ENCODE measurements around the gene HOXD9.

HOXD9 gene

DNA sequence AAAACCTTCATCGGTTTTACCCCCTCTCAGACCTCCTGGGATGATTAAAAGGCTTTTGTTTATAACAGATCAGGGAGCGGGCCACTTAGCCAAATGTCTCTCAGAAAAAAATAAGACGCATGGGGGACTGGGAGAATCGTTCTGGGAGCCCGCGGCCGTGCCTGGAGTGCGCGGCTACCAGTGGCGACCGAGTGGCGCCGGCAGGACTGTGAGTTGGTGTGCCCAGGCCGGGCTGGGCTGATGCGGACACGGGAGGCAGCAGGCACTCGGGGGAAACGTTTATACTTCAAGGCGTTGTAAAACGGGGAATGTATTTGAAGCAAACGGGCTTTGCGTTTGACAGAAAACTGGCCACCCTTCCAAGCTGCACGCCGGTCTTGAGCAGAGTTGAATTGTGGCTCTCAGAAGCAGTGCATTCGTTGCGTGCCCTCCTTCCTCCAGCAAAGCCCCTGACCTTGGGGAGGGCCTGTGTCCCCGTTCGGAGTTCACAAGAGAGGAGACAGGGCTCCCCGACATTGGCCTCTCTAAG, 10.6 kb upstream of the HOXD9 start:
- DNase-seq: no peak

DNA sequence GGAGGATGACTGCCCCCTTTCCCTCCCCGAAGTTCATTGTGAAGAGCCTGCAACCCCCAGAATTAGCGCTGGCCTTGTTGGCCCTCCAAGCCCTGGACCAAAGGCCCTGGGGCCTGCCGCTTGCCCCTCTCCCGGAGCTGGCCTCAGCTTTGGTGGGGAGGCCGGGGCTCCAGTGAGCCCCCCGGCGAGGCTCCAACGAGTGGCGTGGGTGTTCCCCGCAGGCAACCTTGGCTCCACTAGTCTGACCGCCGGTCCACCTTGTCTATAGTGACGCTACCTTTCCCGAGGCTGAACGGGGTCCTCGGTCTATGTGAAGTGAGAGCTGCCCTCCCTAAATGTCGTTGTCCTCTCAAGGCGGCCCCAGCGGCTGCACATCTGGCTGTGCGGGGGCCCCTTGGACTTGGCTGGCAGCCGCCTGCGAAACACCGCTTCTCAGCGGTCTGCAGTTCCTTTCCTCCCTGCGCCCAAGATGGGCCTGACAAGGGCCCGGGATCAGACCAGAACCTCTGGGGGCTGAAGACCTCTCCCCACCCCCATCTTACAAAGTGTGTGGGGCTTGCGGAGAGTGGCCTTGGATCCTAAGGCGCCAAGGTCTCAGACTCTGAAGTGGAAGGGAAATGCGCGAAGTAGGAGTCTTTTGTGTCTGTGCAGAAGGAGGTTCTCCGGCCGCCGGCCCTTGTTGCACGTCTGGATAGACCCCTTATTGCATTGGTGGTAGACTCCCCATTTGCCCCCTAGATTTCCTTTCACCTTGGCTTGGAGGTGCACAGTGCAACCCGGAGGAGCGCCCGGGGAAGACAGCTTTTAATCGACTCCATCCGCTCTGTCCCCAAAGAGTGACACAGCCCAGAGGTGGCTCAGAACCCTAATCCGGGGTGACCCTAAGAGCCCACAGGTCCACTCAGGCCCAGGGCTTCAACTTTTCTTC, 9.9 kb upstream of the HOXD9 start:
- no peak for DNase-seq

DNA sequence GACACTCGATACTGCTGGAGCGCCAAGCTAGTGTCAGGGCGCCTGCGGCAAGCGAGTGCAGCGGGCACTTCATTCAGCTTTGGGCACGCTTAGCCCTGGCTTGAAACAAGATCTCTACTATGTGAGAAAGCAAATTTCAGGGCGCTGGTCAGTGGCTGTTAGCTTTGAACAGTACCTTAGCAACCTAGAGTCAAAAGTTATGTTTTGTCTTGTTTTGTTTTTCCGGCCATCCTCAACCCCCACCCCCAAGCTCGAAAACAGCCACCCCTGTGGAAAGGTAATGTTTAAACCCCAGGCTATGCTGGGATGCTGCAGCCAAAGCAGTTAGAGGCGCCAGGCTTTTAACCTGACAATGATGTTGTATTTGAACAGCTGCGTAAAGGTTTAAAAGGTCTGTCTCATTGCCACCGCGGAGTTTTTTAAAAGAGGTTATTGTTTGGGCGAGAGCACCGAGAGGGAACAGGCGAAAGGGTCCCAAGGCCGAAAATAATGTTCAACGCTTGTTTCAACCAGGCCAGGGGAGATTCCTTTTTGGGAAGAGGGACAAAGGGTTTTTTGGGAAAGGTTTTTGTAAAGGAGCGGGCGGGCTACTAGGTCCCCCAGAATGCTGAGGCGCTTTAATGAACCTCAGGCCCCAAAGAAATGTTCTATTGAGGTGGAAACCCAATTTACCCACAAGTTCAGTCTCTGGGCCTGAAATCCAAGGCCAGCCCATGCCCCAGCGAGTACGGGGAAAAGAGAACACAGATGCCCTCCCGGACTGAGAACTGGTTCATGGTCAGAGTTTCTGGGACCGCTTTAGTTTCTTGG, 8.2 kb upstream of the HOXD9 start:
- DNase-seq: no peak

DNA sequence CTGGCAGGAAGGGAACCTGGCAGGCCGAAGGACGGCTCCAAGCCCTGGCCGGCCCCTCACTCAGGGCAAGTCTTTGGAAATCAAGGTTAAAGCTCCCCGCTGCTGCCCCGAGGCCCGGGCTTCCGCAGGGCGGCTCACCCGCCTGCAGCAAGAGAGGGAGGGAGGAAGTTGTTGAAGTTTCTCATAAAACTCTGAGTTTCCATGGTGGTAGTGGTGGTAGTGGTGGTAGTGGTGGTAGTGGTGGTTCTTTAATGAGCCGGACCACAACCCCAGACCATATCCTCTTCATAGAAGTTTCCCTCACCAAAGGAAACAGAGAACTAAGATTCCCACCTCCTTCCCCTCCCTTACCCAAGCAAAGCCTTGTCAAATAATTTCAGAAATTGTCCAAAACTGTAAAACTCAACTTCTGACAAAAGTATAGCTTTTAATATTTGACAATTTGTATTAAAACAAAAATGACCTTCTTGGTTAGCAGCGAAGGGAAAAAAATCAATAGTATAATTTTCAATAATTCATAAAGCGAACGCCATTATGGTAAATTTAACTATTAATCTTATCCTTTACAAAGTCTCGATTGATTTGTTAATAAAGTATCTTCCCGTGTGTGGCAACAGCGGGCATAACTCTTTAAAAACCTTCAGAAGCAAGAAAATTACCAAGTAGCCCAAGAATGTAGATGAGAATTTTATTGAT, 7.4 kb upstream of the HOXD9 start:
- no peak for DNase-seq

DNA sequence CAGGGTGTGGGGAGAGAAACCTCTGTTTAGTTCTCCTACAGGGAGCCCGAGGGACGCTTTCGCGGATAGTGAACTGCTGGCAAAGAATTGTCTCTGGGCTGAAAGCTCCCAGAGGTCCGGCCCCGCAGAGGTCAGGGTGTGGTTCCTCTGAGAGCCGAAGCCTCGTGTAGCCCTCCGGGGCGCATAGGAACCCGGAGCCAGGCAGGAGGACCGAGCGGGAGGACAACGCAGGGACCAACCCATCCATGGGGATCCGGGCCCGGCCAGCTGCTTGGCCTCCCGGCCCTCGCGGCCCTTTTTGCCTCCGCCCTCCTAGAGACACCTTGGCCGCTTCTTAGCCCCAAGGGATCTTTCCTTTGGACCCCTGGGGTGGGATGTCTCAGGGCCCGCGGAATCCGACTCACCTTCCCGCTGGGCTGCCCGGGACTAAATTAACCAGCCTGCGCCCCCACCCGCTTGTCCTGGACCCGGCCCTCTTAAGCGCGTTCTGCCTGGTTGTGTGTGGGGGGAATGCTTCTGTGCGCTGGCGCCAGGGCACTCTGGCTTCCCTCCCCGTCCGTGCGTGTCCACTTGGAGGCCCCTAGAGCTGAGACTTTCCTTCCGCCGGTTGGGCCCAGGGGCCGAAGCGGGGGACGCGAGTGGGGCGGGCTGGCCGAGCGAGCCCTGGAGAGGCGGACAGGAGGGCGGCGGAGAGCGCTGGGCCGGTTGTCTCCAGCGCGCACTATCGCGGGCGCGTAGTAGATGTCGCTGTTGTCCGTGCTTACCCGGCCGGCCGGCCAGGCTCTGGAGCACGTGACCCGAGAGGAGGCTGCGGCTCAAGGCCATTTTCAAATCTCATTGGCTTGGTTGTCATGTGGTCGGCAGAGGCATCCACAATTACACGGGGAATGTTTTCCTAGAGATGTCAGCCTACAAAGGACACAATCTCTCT, 6.4 kb upstream of the HOXD9 start, which contains the start of gene HOXD10:
HOXD10 (plus strand) TSS at position 896 of the 931 bp plus-strand sequence. CDS start 56 bp downstream, outside the sequence.
- DNase-seq: no peak

DNA sequence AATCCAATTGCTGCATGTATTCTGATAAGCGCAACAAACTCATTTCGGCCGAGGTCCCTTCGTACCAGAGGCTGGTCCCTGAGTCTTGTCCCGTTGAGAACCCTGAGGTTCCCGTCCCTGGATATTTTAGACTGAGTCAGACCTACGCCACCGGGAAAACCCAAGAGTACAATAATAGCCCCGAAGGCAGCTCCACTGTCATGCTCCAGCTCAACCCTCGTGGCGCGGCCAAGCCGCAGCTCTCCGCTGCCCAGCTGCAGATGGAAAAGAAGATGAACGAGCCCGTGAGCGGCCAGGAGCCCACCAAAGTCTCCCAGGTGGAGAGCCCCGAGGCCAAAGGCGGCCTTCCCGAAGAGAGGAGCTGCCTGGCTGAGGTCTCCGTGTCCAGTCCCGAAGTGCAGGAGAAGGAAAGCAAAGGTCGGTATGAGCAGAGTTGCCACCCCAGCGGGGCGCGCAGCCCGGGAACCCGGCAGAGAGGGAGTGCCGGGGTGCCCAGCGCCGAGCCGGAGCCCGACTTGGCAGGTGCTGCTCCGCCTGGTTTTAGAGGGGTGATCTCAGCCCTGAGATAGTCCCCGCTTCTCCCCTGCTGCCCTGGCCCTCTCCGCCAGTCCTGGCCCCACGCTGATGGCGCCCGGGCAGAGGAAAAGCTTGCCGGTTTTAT, 5.2 kb upstream of the HOXD9 start:
- no peak for DNase-seq

DNA sequence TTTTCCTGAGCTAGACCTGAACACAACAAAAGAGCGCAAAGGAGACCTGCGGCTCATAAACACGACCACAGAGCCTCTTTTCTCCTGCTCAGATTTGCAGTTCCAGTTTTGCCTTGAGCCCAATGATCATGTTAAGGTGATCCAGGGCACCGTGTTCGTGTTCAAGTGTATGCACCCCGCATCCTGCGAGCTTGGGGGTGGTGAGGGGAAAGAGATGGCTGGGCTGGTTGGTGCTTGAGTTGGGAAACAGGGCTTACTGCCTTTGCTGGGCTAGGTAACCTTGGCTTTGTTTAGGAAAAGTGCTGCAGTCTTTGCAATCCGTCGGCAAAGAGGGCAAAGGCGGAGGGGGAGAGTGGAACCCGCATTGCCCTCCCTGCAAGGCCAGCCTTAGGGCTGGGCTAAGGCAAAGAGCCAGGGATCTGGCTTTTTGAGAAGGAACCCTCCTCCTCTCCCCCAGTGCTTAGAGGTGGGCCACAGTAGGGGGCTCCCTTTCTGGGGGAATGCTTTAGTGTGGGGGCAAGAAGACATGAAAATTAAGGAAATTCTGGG, 4.6 kb upstream of the HOXD9 start:
- no peak for DNase-seq

DNA sequence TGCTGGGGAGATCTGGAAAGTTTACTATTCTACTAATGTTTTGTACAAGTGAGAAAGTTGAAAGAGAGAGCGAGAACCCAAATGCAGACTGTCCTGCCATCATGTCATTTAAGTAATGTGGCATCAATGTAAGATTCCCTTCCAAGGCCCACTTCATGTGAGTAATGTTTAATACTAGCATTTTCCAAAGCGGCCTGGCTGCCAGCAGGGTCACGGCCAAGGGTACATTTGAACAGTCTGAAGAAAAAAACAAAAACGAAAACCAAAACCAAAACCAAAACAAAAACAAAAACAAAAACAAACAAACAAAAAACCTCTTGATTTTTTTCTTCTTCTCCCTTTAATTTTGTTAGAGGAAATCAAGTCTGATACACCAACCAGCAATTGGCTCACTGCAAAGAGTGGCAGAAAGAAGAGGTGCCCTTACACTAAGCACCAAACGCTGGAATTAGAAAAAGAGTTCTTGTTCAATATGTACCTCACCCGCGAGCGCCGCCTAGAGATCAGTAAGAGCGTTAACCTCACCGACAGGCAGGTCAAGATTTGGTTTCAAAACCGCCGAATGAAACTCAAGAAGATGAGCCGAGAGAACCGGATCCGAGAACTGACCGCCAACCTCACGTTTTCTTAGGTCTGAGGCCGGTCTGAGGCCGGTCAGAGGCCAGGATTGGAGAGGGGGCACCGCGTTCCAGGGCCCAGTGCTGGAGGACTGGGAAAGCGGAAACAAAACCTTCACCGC, 3.7 kb upstream of the HOXD9 start:
- no peak for DNase-seq

DNA sequence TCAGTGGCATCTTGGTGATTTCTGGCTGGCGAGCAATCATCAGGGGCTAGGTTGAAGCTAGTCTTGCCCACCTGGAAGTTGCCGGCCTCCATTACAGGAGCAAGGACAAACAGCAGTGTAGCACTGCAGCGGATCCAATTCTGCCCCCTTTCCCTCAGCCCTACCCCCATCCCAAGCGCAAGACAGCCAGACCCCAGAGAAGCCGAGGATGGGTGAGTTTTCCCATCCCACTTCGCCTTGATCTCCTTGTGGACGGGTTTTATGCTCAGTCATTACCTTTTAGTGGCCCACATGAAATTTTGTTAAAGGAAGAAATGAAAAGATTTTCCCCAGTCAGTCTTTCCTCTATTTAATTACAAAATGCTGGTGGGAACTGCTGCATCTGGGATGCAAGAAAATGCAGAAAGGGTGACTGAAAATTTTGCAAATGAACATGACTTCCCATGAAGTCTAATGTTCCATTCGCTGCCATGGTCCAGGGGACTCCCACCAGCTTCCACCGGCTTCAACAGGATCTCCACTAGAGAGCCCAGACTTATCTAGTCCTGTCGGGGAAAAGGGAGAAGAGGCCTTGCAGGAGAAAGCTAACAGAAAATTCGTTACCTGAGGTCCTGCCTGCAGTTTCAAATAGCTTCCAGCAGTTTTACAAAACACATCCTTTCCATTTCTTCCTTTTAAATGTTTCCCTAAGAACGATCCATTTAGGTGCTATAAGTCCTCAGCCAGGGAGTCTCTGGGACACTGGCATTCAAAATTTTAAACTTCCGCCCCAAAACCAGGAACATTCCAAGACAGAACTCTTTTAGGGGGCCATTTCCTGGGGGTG, 1.9 kb upstream of the HOXD9 start:
- DNase-seq: no peak

DNA sequence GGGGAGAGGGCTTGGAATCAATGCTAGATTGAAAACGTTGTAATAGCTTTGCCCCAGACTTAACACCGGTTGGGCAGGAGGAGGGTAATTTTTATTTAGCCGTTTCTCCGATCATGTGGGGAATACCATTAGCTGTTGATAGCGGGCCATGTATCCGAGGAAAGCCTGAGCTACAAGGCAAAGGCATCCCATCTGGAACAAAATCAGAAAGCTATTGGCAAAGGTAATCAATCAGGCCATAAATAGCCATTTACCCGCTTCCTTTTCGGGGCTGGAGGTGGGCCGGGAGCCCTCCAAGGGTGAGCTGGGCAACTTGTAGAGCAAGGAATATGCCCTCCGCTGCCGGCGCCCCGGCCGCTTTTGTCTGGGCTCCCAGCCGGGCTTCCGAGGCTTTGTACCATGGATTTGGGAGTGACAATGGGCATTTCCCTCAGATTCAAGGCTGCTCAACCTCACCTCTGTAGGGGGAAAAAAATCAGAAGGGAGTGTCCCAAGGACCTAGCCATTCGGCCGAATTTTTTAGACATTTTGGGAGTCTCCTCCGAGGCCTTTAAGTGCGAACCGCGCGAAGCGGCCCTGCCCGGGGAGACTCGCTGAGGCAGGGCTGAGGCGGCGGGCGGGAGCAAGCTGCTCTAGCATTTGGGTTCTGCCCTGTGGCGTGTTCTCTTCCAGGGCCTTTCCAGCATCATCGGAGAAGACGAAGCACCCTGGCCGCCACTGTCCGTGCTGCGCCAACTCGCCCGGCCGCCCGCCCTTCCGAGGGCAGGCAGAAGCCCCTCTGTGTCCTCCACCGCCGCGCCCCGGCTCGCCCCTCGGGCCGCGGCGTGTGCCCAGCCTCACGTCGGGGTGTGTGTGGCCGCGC, 1.1 kb upstream of the HOXD9 start:
- DNase-seq: no peak

DNA sequence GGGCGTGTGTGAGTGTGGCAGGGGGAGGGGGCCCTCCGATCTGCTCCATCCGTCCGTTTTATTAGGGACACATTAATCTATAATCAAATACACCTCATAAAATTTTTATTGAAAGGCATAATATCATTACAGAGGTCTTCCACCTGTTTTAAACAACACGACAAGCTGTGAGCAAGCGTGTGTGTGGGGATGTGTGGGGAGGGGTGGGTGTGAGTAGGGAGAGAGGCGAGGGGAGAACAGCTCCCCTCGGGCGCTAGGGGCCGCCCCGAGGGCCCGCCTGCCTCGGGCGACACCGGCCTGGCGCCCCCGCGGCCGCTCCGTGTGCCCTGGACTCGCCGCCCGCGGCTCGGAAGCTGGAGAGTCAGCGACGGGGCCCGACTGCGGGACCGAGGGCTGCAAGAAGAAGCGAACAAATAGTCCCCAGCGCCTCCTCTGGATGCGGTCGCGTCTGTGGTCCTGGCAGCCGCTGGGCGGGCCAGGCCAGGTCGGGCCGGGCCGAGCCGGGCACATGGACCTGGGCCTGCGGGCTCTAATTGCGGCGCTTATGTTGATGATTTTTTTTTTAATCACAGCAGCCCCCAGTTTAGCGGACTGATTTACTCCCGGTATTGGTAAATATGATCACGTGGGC, 352 bp upstream of the HOXD9 start:
- no peak for DNase-seq

DNA sequence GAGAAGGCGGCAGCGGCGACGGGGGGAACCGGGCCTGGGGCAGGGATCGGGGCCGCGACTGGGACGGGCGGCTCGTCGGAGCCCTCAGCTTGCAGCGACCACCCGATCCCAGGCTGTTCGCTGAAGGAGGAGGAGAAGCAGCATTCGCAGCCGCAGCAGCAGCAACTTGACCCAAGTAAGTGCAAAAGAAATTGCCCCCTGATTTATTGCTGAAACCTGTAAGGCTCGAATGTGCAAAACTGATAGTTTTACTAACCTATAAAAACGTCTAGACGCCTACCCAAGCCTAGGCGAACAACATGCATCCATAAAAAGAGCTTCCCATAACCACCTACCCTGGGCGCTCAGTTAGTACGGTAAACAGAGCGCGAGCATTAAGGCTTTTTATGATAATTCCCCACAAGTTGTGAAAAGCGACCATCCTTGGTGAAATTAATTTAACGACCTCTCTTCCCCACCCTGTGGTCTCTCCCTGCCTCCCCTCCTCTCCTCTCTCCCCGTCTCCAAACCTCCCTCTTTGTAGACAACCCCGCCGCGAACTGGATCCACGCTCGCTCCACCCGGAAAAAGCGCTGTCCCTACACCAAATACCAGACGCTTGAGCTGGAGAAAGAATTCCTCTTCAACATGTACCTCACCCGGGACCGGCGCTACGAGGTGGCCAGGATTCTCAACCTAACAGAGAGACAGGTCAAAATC, 1.0 kb downstream of the HOXD9 start:
- no peak for DNase-seq

DNA sequence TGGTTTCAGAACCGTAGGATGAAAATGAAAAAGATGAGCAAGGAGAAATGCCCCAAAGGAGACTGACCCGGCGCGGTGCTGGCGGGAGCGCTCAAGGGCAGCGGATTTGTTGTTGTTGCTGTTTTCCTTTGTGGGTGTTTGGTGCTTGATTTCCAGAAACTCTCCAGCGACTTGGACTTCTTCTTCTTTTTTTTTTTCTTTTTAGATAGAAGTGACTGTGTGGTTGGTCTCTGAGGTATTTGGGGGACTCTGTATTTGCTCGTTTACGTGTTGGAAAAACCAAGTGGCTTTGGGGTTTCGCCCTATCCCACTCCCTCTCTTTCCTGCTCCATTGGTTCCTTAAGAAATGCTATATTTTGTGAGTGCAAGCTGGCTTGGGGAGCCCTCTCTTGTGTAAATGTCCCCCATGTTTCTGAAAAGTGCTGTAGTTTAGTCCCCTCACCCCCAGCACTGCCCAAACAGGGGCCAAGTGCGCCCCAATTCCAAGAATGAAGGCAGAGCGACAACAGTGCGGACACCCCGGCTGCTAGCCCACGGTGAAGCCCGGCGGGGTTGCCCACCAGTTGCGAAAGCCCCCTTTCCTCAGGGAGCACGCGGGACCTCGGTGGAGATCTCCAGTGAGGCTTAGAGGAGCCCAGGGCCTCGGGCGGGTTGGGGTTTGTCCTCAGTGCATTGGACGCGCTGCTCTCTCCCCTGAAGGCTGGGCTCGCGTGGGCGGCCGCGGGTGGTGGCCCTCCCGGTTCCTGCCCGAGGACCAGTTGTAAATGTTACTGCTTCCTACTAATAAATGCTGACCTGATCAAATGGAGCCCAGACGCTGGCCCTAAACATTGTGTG, 1.8 kb downstream of the HOXD9 start:
- no peak for DNase-seq

DNA sequence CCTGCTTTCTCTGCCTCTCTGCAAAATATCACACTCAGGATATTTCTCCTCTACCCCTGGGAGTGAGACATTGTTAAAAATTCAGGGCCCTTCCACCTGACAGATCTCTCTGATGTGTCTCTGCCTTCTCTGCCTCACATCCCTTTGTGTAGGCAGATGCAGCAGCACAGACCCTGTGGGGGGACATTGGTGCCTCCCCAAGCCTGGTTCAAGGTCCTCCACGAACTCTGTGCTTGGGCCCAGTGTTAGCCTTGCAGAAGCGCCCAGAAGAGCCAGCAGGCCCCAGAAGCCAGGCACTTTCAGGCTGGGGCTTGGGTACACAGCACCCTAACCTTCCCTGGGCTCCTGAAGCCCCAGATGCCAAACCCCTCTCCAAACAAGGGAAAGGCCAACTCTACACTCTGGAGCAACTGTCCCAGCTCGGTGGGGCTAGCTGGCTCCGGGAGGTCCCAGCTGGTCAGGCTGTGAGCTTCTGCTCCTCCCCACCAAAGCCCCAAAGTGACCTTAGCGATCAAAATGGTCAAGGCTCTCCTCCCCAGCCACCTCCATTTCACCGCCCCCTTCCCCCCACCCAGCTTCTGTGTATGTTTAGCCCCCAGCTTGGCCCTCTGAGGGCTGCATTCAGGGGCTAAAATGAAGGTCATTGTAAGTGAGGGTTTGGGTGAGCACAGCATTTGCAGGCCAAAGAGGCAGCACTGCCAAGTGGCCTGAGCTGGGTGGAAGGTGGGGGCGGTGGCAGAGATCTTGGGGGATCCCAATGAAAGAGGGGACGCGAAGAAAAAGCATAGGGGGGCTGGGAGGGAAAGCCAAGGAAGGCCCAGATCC, 2.6 kb downstream of the HOXD9 start:
- DNase-seq: no peak

DNA sequence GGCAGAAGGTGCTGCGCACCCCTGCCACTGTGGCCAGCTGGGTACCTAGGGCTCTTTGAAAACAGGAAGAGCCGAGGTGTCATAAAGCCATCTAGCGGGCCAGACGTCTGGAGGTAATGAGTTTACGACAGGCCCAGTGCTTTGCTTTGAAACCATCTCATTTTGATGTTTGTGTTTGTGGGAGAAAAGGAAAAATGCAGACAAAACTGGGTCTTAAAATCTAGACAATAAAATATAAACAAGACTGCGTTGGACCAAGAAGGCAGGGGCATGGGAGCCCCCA, 3.2 kb downstream of the HOXD9 start:
- no peak for DNase-seq
